AG04449 (cell line): Measurements from ENCODE around the gene PIEZO2.
"Not testable (repeated sequence)": the region's sequence is repeated elsewhere in the genome, so short reads cannot be mapped to it uniquely, and the experiment has no call there.

Source experiments
- CTCF ChIA-PET: fragments of 350-600 bp; formaldehyde crosslinking; extraction: SDS; loops from one replicate; lab custom pipeline; 2021; ENCODE audit warnings: antibody characterized with exemption; lab: Yijun Ruan, JAX
- POLR2A ChIA-PET: fragments of 400-600, 350-600 bp; formaldehyde crosslinking; extraction: SDS; loops from one replicate; lab custom pipeline; 2020; ENCODE audit warnings: antibody characterized with exemption, inconsistent platforms; lab: Yijun Ruan, JAX
- DNase-seq: peaks from one replicate; pipeline ENCODE4 v3.0.0-alpha.2; 2010; ENCODE audit warnings: low read depth, low spot score
- H3K4me3 ChIP-seq: 2 replicates; pipeline ENCODE4 v1.5.1; 2011; ENCODE audit warnings: low read depth, mild to moderate bottlenecking, control low read depth, low read length
- TF ChIP-seq, protein P1 (sequence below): IDR thresholded peaks from one replicate; pipeline ENCODE4 v1.5.1; 2011; ENCODE audit warnings: mild to moderate bottlenecking, moderate library complexity, low read length, control low read depth, inconsistent platforms; ENCODE audit not compliant: insufficient read depth; ENCODE audit errors: missing control alignments

The PIEZO2 gene

DNA sequence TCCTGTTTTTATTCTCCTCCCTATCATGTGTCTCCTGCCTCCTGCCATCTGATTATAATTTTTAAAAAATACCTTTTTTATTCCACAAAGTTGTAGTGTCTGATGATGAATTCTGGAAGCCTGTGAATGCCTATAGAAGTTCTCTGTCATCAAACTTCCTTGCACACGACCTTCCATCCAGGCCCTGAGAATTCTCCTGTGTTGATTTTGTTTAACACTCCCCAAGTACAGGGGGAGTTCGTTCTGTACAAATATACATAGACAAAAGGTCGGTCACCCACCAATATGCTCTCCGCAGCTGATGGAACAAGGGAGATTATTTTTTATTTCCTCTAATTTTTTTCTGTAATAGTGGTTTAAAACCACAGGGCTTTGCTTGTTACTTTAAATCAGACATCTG is 232.5 kb downstream of the PIEZO2 start:
- ChIA-PET POLR2A (no interaction called here), CTCF (no interaction called here)
- DNase-seq: no peak
- H3K4me3 ChIP-seq: no peak overlapping the region
- TF ChIP-seq, protein P1, sequence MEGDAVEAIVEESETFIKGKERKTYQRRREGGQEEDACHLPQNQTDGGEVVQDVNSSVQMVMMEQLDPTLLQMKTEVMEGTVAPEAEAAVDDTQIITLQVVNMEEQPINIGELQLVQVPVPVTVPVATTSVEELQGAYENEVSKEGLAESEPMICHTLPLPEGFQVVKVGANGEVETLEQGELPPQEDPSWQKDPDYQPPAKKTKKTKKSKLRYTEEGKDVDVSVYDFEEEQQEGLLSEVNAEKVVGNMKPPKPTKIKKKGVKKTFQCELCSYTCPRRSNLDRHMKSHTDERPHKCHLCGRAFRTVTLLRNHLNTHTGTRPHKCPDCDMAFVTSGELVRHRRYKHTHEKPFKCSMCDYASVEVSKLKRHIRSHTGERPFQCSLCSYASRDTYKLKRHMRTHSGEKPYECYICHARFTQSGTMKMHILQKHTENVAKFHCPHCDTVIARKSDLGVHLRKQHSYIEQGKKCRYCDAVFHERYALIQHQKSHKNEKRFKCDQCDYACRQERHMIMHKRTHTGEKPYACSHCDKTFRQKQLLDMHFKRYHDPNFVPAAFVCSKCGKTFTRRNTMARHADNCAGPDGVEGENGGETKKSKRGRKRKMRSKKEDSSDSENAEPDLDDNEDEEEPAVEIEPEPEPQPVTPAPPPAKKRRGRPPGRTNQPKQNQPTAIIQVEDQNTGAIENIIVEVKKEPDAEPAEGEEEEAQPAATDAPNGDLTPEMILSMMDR: no peak

DNA sequence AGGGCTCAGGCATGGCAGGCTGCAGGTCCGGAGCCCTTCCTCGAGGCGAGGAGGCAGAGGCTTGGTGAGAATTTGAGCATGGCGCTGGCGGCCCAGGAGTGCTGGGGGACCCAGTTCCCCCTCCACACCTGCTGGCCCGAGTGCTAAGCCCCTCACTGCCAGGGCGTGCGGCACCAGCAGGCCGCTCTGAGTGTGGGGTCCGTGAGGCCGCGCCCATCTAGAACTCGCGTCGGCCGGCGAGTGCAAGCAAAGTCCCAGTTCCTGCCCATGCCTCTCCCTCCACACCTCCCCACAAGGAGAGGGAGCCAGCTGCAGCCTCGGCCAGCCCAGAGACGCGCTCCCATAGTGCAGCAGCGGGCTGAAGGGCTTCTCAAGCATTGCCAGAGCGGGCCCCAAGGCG is 233.0 kb downstream of the PIEZO2 start:
- TF ChIP-seq, protein P1: no peak
- DNase-seq: no peak
- ChIA-PET POLR2A (no interaction called here), CTCF (no interaction called here)
- H3K4me3 ChIP-seq: no peak overlapping the region

DNA sequence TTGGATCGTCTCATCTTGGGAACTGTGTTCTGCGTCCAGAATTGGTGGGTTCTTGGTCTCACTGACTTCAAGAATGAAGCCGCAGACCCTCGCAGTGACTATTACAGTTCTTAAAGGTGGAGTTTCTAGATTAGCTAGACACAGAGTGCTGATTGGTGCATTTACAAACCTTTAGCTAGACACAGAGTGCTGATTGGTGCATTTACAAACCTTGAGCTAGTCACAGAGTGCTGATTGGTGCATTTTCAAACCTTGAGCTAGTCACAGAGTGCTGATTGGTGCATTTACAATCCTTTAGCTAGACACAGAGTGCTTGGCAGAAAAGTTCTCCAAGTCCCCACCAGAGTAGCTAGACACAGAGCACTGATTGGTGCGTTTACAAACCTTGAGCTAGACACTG is 233.6 kb downstream of the PIEZO2 start:
- POLR2A ChIA-PET, DNase-seq, H3K4me3 ChIP-seq, CTCF ChIA-PET: not testable (repeated sequence)

DNA sequence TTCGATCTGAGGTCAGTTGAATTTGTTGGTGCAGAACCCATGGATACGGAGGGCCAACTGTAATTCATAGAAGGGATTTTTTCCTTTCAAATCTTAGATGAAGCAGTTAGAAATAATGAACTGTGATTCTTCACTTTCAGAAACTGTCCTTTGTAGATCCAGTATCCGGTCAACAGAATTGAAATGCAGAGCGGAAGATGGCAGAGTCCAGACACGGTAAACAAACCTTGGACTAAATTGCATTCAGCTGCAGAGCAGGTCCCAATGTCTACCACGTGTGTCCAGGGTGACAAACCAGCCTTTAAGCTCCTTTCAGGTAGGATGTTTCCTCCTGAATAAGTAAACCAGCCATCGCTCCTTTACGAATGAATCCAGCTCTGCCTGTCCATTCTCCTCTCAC is 234.8 kb downstream of the PIEZO2 start:
- POLR2A ChIA-PET, CTCF ChIA-PET, H3K4me3 ChIP-seq, DNase-seq: not testable (repeated sequence)

DNA sequence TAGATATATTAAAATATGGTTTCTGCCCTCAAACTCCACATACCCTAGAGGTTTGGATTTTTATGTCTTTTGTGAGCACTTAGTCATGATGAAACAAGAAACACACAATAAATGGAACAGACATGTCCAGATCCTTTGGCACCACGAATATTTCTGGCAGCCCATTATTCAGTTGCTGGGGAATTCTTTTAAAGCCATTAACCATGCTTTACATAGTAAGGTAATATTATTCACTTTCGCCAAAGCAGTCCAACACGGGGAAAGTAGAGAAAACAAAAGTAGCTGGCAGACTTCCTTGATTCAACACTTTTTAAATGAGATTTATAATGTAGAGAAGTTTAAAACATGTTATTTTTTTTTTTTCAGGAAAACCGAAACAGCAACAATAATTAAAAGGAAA is 235.4 kb downstream of the PIEZO2 start:
- TF ChIP-seq, protein P1: no peak
- POLR2A ChIA-PET: no interaction called here
- CTCF ChIA-PET: no interaction called here
- no peak overlapping the region for H3K4me3 ChIP-seq
- DNase-seq: no peak

DNA sequence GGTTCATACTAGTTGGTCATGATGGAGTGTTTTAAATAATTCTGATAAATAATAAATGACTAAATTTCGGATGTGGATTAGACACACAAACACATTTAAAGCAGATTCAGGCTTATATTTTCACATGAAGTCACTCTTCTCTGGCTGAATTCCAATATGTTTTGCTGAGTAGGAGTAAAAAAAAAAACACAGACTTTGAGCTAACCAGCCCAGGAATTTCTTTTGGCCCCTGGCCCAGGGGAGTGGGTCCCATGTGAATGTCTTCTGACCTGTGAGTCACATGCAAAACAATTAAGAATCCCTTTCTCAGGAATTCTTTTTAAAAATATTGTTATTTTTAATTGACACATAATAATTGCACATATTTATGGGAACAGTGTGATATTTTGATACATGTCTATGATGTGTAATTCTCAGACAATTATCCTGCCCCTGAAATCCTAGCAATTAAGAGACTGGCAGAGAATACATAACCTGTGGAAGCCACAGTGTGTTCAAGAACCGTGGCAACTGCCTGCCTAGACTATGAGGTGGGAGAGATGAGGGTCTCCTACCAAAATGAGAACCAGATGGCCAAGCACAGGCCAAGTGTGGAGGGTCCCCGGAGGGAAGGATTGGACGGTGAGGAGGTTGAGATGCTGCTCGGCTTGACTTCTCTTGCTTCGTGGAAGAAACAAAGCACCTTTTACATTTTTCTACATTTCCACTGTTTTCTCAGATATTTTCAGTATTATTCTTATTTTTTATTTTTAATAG is 236.4 kb downstream of the PIEZO2 start:
- no peak overlapping the region for H3K4me3 ChIP-seq
- CTCF ChIA-PET: no interaction called here
- DNase-seq: no peak
- TF ChIP-seq, protein P1: no peak
- POLR2A ChIA-PET: no interaction called here

DNA sequence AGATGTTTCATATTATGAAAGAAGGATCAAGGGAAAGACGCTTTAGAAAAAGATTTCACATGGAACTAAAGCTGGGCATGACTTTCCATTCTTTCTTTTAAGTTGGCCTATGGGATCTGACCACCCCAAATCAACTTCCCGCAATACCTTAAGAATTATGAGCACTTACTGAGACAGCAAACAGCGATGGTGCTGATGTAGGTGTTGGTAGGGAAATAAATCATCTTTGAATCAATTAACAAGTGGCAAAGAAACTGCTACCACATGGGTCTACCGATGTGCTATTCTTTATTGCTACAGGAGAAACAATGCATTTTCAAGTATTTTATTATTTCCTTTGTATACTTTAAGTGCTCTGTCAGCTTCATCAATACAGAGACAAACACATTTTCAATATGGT is 239.6 kb downstream of the PIEZO2 start:
- POLR2A ChIA-PET: no interaction called here
- no peak for DNase-seq
- TF ChIP-seq, protein P1: no peak
- CTCF ChIA-PET: no interaction called here
- no peak overlapping the region for H3K4me3 ChIP-seq
